ENCODE measurements around the gene OR10J1.

DNA sequence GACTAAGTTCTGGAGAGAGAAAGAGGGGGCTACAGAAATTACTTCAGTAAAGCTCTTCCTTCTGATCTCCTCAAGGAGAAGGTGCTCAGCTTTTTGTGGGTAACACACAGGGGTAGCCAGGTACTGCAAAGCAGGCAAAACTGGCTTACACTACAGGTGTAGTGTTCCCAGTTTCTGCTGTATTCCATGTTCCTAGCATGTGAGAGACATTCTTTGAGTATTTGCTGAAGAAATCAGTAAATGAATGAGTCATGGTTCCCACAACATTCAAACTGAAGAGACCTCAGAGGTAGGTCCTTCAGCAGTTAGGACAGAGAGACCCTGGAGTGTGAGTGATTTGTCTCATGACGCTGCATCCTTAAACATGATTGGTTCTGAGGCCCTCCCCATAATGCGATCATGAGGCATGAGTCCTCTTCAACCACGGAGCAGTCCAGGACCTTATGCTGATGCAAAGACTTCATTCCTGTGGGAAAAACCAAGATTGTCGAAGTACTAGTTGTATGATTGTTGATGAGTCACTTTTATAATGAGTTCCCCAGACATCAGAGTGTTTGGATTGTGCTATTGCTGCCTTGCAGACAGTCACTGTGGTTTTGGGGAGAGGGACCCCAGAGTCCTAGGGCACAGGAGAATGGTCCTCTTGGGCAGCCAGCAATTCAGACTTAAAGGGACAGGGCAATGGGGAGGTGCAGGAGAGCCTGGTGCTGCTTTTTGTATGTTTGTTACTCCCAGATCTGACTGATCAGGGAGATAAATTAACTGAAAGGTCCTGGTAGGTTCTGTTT, 10.3 kb upstream of the OR10J1 start:
- TF ChIP-seq TCF4 (CRISPR knock-in tag; IDR thresholded peaks at IDR 0.05; ENCODE audit: borderline replicate concordance) (no peak), ZFP30 (CRISPR knock-in tag; IDR thresholded peaks at IDR 0.05) (no peak), SNAI2 (CRISPR knock-in tag; IDR thresholded peaks at IDR 0.05) (no peak), ZNF70 (CRISPR knock-in tag; IDR thresholded peaks at IDR 0.05) (no peak), ARNTL (CRISPR knock-in tag; IDR thresholded peaks at IDR 0.05; ENCODE audit: borderline replicate concordance, low read depth) (no peak), CSDC2 (CRISPR knock-in tag; IDR thresholded peaks at IDR 0.05) (no peak), TOX (CRISPR knock-in tag; IDR thresholded peaks at IDR 0.05; ENCODE audit: borderline replicate concordance) (no peak), ZFP3 (CRISPR knock-in tag; IDR thresholded peaks at IDR 0.05) (no peak), ZNF565 (CRISPR knock-in tag; conservative IDR thresholded peaks at IDR 0.05; ENCODE audit: low read depth) (no peak)
- TF ChIP-seq, protein P1, sequence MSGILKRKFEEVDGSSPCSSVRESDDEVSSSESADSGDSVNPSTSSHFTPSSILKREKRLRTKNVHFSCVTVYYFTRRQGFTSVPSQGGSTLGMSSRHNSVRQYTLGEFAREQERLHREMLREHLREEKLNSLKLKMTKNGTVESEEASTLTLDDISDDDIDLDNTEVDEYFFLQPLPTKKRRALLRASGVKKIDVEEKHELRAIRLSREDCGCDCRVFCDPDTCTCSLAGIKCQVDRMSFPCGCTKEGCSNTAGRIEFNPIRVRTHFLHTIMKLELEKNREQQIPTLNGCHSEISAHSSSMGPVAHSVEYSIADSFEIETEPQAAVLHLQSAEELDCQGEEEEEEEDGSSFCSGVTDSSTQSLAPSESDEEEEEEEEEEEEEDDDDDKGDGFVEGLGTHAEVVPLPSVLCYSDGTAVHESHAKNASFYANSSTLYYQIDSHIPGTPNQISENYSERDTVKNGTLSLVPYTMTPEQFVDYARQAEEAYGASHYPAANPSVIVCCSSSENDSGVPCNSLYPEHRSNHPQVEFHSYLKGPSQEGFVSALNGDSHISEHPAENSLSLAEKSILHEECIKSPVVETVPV (CRISPR knock-in tag; IDR thresholded peaks at IDR 0.05) = no peak
- TF ChIP-seq, protein P2, sequence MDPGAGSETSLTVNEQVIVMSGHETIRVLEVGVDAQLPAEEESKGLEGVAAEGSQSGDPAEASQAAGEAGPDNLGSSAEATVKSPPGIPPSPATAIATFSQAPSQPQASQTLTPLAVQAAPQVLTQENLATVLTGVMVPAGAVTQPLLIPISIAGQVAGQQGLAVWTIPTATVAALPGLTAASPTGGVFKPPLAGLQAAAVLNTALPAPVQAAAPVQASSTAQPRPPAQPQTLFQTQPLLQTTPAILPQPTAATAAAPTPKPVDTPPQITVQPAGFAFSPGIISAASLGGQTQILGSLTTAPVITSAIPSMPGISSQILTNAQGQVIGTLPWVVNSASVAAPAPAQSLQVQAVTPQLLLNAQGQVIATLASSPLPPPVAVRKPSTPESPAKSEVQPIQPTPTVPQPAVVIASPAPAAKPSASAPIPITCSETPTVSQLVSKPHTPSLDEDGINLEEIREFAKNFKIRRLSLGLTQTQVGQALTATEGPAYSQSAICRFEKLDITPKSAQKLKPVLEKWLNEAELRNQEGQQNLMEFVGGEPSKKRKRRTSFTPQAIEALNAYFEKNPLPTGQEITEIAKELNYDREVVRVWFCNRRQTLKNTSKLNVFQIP (CRISPR knock-in tag; IDR thresholded peaks at IDR 0.05; ENCODE audit: borderline replicate concordance, low read depth) = no peak
- TF ChIP-seq, protein P3, sequence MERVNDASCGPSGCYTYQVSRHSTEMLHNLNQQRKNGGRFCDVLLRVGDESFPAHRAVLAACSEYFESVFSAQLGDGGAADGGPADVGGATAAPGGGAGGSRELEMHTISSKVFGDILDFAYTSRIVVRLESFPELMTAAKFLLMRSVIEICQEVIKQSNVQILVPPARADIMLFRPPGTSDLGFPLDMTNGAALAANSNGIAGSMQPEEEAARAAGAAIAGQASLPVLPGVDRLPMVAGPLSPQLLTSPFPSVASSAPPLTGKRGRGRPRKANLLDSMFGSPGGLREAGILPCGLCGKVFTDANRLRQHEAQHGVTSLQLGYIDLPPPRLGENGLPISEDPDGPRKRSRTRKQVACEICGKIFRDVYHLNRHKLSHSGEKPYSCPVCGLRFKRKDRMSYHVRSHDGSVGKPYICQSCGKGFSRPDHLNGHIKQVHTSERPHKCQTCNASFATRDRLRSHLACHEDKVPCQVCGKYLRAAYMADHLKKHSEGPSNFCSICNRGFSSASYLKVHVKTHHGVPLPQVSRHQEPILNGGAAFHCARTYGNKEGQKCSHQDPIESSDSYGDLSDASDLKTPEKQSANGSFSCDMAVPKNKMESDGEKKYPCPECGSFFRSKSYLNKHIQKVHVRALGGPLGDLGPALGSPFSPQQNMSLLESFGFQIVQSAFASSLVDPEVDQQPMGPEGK (CRISPR knock-in tag; IDR thresholded peaks at IDR 0.05; ENCODE audit: borderline replicate concordance) = no peak

Measured in SK-N-SH treated with all-trans-retinoic acid at 6 μM for 48 hours (cell line).